GM10847 (cell line): ENCODE measurements around the gene FKBP1A.

Experiments
- POLR2A ChIP-seq: IDR thresholded peaks from 2 replicates; pipeline ENCODE4 v1.6.1; 2011; ENCODE audit not compliant: insufficient read length; ENCODE audit errors: extremely low read depth

Gene FKBP1A

GRCh38 chr20:1423206-1423605 lies 30.4 kb upstream of the FKBP1A start:
- no peak for TF ChIP-seq POLR2A

- TF ChIP-seq POLR2A: no peak
Measured at GRCh38 chr20:1422753-1423152, 29.9 kb upstream of the FKBP1A start.

- no peak for TF ChIP-seq POLR2A
Measured at GRCh38 chr20:1420066-1420465, 27.2 kb upstream of the FKBP1A start.

- TF ChIP-seq POLR2A: no peak
Measured at GRCh38 chr20:1418350-1418749, 25.5 kb upstream of the FKBP1A start.

GRCh38 chr20:1417790-1418189 lies 24.9 kb upstream of the FKBP1A start:
- TF ChIP-seq POLR2A: no peak

- TF ChIP-seq POLR2A: no peak
Measured at GRCh38 chr20:1417273-1417672, 24.4 kb upstream of the FKBP1A start.

GRCh38 chr20:1415667-1416468 lies 23.0 kb upstream of the FKBP1A start:
- no peak for TF ChIP-seq POLR2A

- TF ChIP-seq POLR2A: no peak
Measured at GRCh38 chr20:1414982-1415381, 22.1 kb upstream of the FKBP1A start.

- TF ChIP-seq POLR2A: no peak
Measured at GRCh38 chr20:1405801-1406200, 12.9 kb upstream of the FKBP1A start.

- no peak for TF ChIP-seq POLR2A
Measured at GRCh38 chr20:1403624-1404023, 10.8 kb upstream of the FKBP1A start.

- no peak for TF ChIP-seq POLR2A
Measured at GRCh38 chr20:1402149-1402548, 9.3 kb upstream of the FKBP1A start.

GRCh38 chr20:1401451-1401907 lies 8.6 kb upstream of the FKBP1A start:
- TF ChIP-seq POLR2A: no peak

GRCh38 chr20:1397710-1398109 lies 4.9 kb upstream of the FKBP1A start:
- no peak for TF ChIP-seq POLR2A

GRCh38 chr20:1396702-1397101 lies 3.8 kb upstream of the FKBP1A start:
- TF ChIP-seq POLR2A: no peak

- TF ChIP-seq POLR2A: no peak
Measured at GRCh38 chr20:1396264-1396663, 3.4 kb upstream of the FKBP1A start.

- no peak for TF ChIP-seq POLR2A
Measured at GRCh38 chr20:1394686-1395085, 1.8 kb upstream of the FKBP1A start.

- TF ChIP-seq POLR2A: no peak
Measured at GRCh38 chr20:1393507-1393882, 641 bp upstream of the FKBP1A start.
